Psoas muscle (tissue), 8 donors: Measurements from ENCODE around the gene MRPS9. TPM values are rescaled to one million over a fixed set of nuclear protein-coding genes. Genes with fewer than 3 reads are reported as not detected.

Source experiments
- ATAC-seq, 4 donors: fragments of 200-7000 bp; cut with Tn5 transposase; one replicate each; pipeline ENCODE4 v1.9.1; 2020; ENCODE audit warnings: moderate library complexity in 3 of 4, mild to moderate bottlenecking in 2 of 4
- DNase-seq, 2 donors: peaks; one replicate each; pipeline ENCODE4 v3.0.0-alpha.2; 2020
- H3K27ac ChIP-seq: fragments of 200-600 bp; one replicate; pipeline ENCODE4 v1.8.0; 2022
- H3K27me3 ChIP-seq, 3 donors: fragments of 200-600 bp in 1 of 3; one replicate each; pipeline versions ENCODE4 v1.6.1 to v1.8.0; 2013 to 2022; ENCODE audit warnings: low read length in 2 of 3, mild to moderate bottlenecking in 2 of 3, moderate library complexity in 1 of 3; ENCODE audit not compliant: insufficient read depth in 3 of 3
- H3K36me3 ChIP-seq, 2 donors: fragments of 200-600 bp in 1 of 2; one replicate each; pipeline versions ENCODE4 v1.6.1 to v1.8.0; 2013 to 2022; ENCODE audit warnings: low read depth in 1 of 2, mild to moderate bottlenecking in 1 of 2, moderate library complexity in 1 of 2; ENCODE audit not compliant: insufficient read depth in 1 of 2
- H3K4me1 ChIP-seq: fragments of 200-600 bp; one replicate; pipeline ENCODE4 v1.8.0; 2022
- H3K4me3 ChIP-seq: fragments of 200-600 bp; one replicate; pipeline ENCODE4 v1.8.0; 2022; ENCODE audit warnings: mild to moderate bottlenecking
- H3K9me3 ChIP-seq: fragments of 200-600 bp; one replicate; pipeline ENCODE4 v1.8.0; 2022
- WGBS, 3 donors: extraction: QIAGEN DNeasy Blood & Tissue Kit; methylation state at CpG; one replicate each; pipeline versions ENCODE4 v1.1.6 to v1.1.7; 2013; 5-methylcytosine and 5-hydroxymethylcytosine counted together
- intact Hi-C, 2 donors: fragments of 100-400 bp; cut with DNase I; formaldehyde crosslinking; loops; one replicate each; pipeline versions ENCODE4 v1.11.0 to v1.14.2; 2022
- polyA plus RNA-seq, 3 donors: library from polyadenylated mRNA; stranded (reverse); fragments of 200-250 nt; gene quantifications; one replicate each; pipeline ENCODE4 v1.2.3, GENCODE V29; 2013
- total RNA-seq, 4 donors: library from RNA; stranded (reverse); fragmentation: NEBNext Ultra II Directional in 2 of 4; extraction: Animal tissue kit (Norgen Biotek cat#: 25700) in 2 of 4; gene quantifications; one replicate each; pipeline versions ENCODE4 v1.2.1 to v1.2.4, GENCODE V29; 2021 to 2023
- TF ChIP-seq, protein P1 (sequence below): fragments of 200-600 bp; IDR thresholded peaks from one replicate; pipeline ENCODE4 v1.8.0; 2022; ENCODE audit warnings: antibody characterized with exemption
- donor health status: healthy with polysubstance abuse.
- donor health status: DM: no; HTN: no; CAD: no; lungs with moderate emphysema.
- donor health status: Bipolar disorder and iron deficiency.
- donor health status: healthy.
- donor health status: DM: yes; HTN: yes; CAD: no.
- donor health status: DM: no; HTN: no; CAD: no.
- donor health status: DM: no; HTN: no; CAD: no.
- donor health status: DM: yes; HTN: yes; CAD: no.

MRPS9 gene
- total and polyA plus RNA-seq, 7 donors = 41.3 to 62.4 (median 49.8) TPM

GRCh38 chr2:105140240-105140568 lies 102.3 kb downstream of the MRPS9 start:
- H3K4me1 ChIP-seq = no peaks in the 10 kb centered on the region
- ATAC-seq = no peak
- intact Hi-C loops = loop anchor here in 1 of 2 donors (5.0 kb wide), 1 partner anchor 47 kb away; no protein-coding TSS in a partner anchor
- 41 to 50% (median 43%) methylated on average over 1 of the region's 1 CpG for WGBS, 3 donors
- no peaks in the 10 kb centered on the region for H3K36me3 ChIP-seq
- no peak overlapping the region for H3K4me3 ChIP-seq
- H3K9me3 ChIP-seq = no peaks in the 10 kb centered on the region
- H3K27ac ChIP-seq = no peak overlapping the region
- no peak for DNase-seq
- peaks cover 0 to 33% (median 10%) of the 10 kb centered on the region in 3 donors for H3K27me3 ChIP-seq
- TF ChIP-seq, protein P1, sequence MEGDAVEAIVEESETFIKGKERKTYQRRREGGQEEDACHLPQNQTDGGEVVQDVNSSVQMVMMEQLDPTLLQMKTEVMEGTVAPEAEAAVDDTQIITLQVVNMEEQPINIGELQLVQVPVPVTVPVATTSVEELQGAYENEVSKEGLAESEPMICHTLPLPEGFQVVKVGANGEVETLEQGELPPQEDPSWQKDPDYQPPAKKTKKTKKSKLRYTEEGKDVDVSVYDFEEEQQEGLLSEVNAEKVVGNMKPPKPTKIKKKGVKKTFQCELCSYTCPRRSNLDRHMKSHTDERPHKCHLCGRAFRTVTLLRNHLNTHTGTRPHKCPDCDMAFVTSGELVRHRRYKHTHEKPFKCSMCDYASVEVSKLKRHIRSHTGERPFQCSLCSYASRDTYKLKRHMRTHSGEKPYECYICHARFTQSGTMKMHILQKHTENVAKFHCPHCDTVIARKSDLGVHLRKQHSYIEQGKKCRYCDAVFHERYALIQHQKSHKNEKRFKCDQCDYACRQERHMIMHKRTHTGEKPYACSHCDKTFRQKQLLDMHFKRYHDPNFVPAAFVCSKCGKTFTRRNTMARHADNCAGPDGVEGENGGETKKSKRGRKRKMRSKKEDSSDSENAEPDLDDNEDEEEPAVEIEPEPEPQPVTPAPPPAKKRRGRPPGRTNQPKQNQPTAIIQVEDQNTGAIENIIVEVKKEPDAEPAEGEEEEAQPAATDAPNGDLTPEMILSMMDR = no peak

DNA sequence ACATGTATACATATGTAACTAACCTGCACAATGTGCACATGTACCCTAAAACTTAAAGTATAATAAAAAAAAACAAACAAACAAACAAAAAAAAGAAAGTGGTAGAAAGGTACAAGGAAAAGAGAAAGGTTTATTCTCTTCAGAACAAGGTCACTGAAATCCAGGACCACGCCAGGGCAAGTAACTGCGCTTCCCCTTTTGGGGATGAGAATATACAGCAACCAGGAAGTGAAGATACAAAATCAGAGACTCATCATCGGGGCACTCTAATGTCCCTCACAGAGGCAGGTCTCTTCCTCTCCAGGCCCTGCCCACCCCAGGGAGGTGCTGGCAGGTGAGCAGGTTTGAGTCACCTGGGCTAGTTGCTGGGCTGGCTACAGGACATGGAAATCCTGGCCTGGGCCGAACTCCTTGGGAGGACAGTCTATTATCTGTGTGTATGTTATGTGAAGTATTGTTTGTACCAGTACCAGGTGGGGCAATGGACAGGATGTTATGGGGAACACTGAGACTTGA lies 103.3 kb downstream of the MRPS9 start:
- H3K27ac ChIP-seq = no peak overlapping the region
- WGBS, 3 donors = 85 to 91% (median 90%) methylated on average over 4 of the region's 4 CpGs

GRCh38 chr2:105142239-105142638 lies 104.4 kb downstream of the MRPS9 start:
- Histone ChIP-seq H3K27me3 (peaks cover 0 to 53% (median 10%) of the 10 kb centered on the region in 3 donors), H3K27ac (no peak overlapping the region), H3K4me1 (no peaks in the 10 kb centered on the region), H3K4me3 (no peak overlapping the region), H3K9me3 (no peaks in the 10 kb centered on the region), H3K36me3 (no peaks in the 10 kb centered on the region)
- 60 to 77% (median 64%) methylated on average over 5 of the region's 5 CpGs for WGBS, 3 donors
- ATAC-seq (no peak), DNase-seq (no peak)
- TF ChIP-seq, protein P1 = no peak
- intact Hi-C loops = loop anchor here in 1 of 2 donors (5.0 kb wide), 1 partner anchor 45 kb away; no protein-coding TSS in a partner anchor

More for the DNA sequence above, 103.3 kb downstream of the MRPS9 start:
- DNase-seq = no peak
- no peaks in the 10 kb centered on the region for H3K36me3 ChIP-seq
- TF ChIP-seq, protein P1 = no peak
- no peaks in the 10 kb centered on the region for H3K9me3 ChIP-seq
- peaks cover 0 to 42% (median 10%) of the 10 kb centered on the region in 3 donors for H3K27me3 ChIP-seq
- H3K4me1 ChIP-seq = no peaks in the 10 kb centered on the region
- no peak for ATAC-seq
- intact Hi-C loops = loop anchor here in 1 of 2 donors (5.0 kb wide), 1 partner anchor 46 kb away; no protein-coding TSS in a partner anchor
- H3K4me3 ChIP-seq = no peak overlapping the region

- H3K9me3 ChIP-seq = no peaks in the 10 kb centered on the region
- intact Hi-C loops = loop anchor here in 1 of 2 donors (5.0 kb wide), 1 partner anchor 44 kb away; no protein-coding TSS in a partner anchor
- H3K36me3 ChIP-seq = no peaks in the 10 kb centered on the region
- H3K27me3 ChIP-seq = peaks cover 4 to 60% (median 12%) of the 10 kb centered on the region in 3 donors
- no peak overlapping the region for H3K4me3 ChIP-seq
- ATAC-seq (no peak), DNase-seq (no peak)
- 43 to 48% (median 43%) methylated on average over 6 of the region's 6 CpGs for WGBS, 3 donors
- H3K27ac ChIP-seq = no peak overlapping the region
- no peaks in the 10 kb centered on the region for H3K4me1 ChIP-seq
- TF ChIP-seq, protein P1 = no peak
Measured at GRCh38 chr2:105143094-105143466, 105.2 kb downstream of the MRPS9 start.
